PC-3 (cell line): ENCODE measurements around the gene MRC1. TPM values are rescaled to one million over a fixed set of nuclear protein-coding genes. Genes with fewer than 3 reads are reported as not detected.

Source experiments
- ATAC-seq: fragments of 200-7000 bp; cut with Tn5 transposase; 2 replicates; pipeline ENCODE4 v1.9.1; 2020; ENCODE audit warnings: mild to moderate bottlenecking, moderate library complexity
- BruUV-seq: library from RNA; stranded (reverse); fragments of 400-500 nt; replicated peaks from 2 replicates; lab custom pipeline; 2021; lab: Mats Ljungman, UMichigan
- CTCF ChIA-PET: fragments of 300-600 bp; sonication (Branson Sonifier 250); formaldehyde crosslinking; loops from one replicate; lab custom pipeline; 2022; ENCODE audit warnings: antibody characterized with exemption; lab: Charles Lee
- POLR2A ChIA-PET: fragments of 300-600 bp; sonication (Branson Sonifier 250); formaldehyde crosslinking; loops from one replicate; lab custom pipeline; 2022; ENCODE audit warnings: antibody characterized with exemption; ENCODE audit not compliant: unreplicated experiment; lab: Charles Lee
- DNase-seq: peaks from one replicate; pipeline ENCODE4 v3.0.0-alpha.2; 2015
- H2AFZ ChIP-seq: fragments of 300-600 bp; sonication (generic); 2 replicates; pipeline ENCODE4 v1.6.0; 2016; ENCODE audit warnings: antibody characterized with exemption, low read length
- H3F3A ChIP-seq: fragments of 300-600 bp; sonication (generic); one replicate; pipeline ENCODE4 v1.6.0; 2017; ENCODE audit warnings: antibody characterized with exemption, low read length, control low read depth, mild to moderate bottlenecking; ENCODE audit not compliant: unreplicated experiment
- H3K27ac ChIP-seq: fragments of 300-600 bp; sonication (generic); 2 replicates; pipeline ENCODE4 v1.5.1; 2016; ENCODE audit warnings: mild to moderate bottlenecking, low read length
- H3K27me3 ChIP-seq: fragments of 300-600 bp; sonication (generic); 2 replicates; pipeline ENCODE4 v1.6.1; 2016; ENCODE audit warnings: low read length, mixed read lengths
- H3K36me3 ChIP-seq: fragments of 300-600 bp; sonication (generic); 2 replicates; pipeline ENCODE4 v1.6.1; 2016; ENCODE audit warnings: low read depth, mixed run types, low read length, mixed read lengths
- H3K4me1 ChIP-seq: fragments of 300-600 bp; sonication (generic); 2 replicates; pipeline ENCODE4 v1.5.1; 2016; ENCODE audit warnings: low read length; ENCODE audit not compliant: insufficient read depth
- H3K4me2 ChIP-seq: fragments of 300-600 bp; sonication (generic); 2 replicates; pipeline ENCODE4 v1.6.0; 2016; ENCODE audit warnings: low read length
- H3K4me3 ChIP-seq: fragments of 300-600 bp; sonication (generic); 2 replicates; pipeline ENCODE4 v1.5.1; 2016; ENCODE audit warnings: mild to moderate bottlenecking, low read length, mixed read lengths
- H3K79me2 ChIP-seq: fragments of 300-600 bp; sonication (generic); 2 replicates; pipeline ENCODE4 v1.6.1; 2017; ENCODE audit warnings: low read length, mixed read lengths
- H3K9ac ChIP-seq: fragments of 300-600 bp; sonication (generic); 2 replicates; pipeline ENCODE4 v1.6.0; 2016; ENCODE audit warnings: mild to moderate bottlenecking, low read length
- H3K9me2 ChIP-seq: fragments of 300-600 bp; sonication (generic); replicated peaks from 2 replicates; pipeline ENCODE4 v1.6.1; 2016; ENCODE audit warnings: mixed run types, low read length, mixed read lengths
- H3K9me3 ChIP-seq: fragments of 300-600 bp; sonication (generic); 2 replicates; pipeline ENCODE4 v1.6.1; 2016; ENCODE audit warnings: low read length, mixed read lengths
- H4K20me1 ChIP-seq: fragments of 300-600 bp; sonication (generic); 2 replicates; pipeline ENCODE4 v1.6.1; 2016; ENCODE audit warnings: low read length, mixed read lengths
- CTCF ChIP-seq: fragments of 300-600 bp; sonication (generic); conservative IDR thresholded peaks from 2 replicates; pipeline ENCODE4 v1.5.1; 2017; ENCODE audit warnings: antibody characterized with exemption, low read depth, mild to moderate bottlenecking, low read length
- EZH2 ChIP-seq: fragments of 300-600 bp; sonication (generic); IDR thresholded peaks from one replicate; pipeline ENCODE4 v1.6.1; 2017; ENCODE audit warnings: antibody characterized with exemption, mild to moderate bottlenecking, low read length; ENCODE audit not compliant: unreplicated experiment
- EZH2phosphoT487 ChIP-seq: fragments of 300-600 bp; sonication (generic); IDR thresholded peaks from 2 replicates; pipeline ENCODE4 v1.6.1; 2018; ENCODE audit warnings: mild to moderate bottlenecking, antibody characterized with exemption, low read length, borderline replicate concordance
- intact Hi-C: fragments of 100-400 bp; cut with micrococcal nuclease; formaldehyde crosslinking; loops from 2 replicates; pipeline ENCODE4 v1.9.0; 2023
- total RNA-seq: library from RNA; depleted of rRNA; stranded (reverse); fragments of >200 nt; gene quantifications from 2 replicates; pipeline ENCODE4 v1.2.3, GENCODE V29; 2014

The MRC1 gene
- total RNA-seq, 1 experiment from 2014 or later: not detected

DNA sequence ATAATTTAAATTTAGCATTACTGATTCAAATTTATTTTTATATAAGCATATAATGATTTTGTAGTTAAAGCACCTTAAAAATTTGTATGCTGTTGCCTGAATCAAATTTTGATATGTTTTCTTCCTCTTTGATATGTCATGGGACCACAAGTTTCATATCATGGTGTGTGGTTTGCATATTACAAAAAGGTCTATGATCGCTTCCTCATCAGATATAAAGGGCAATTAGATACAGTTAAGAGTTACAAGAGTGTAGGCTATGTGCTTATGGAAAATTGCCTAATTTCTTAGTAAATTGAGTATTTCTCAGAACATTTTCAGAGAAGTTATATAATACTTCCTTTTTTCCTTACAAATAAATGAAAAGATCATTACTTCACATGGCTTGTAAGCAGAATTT lies 22.2 kb downstream of the MRC1 start:
- DNase-seq (no peak), ATAC-seq (no peak)
- H3K4me3 ChIP-seq: no peak overlapping the region
- H3K9me3 ChIP-seq: no peaks in the 10 kb centered on the region
- H3K9me2 ChIP-seq: no peaks in the 10 kb centered on the region
- H2AFZ ChIP-seq: no peak overlapping the region
- no peaks in the 10 kb centered on the region for H3K79me2 ChIP-seq
- no peaks in the 10 kb centered on the region for H3K36me3 ChIP-seq
- H3K27ac ChIP-seq: no peak overlapping the region
- TF ChIP-seq EZH2phosphoT487: no peak
- no peak for TF ChIP-seq CTCF
- no peak for TF ChIP-seq EZH2
- BruUV-seq: no TSS peak
- no peak overlapping the region for H3K4me2 ChIP-seq
- H3F3A ChIP-seq: no peaks in the 10 kb centered on the region
- H3K27me3 ChIP-seq: no peaks in the 10 kb centered on the region
- H4K20me1 ChIP-seq: no peaks in the 10 kb centered on the region
- POLR2A ChIA-PET: no interaction called here
- intact Hi-C loops: no loop called here
- H3K4me1 ChIP-seq: peaks cover 15% of the 10 kb centered on the region
- CTCF ChIA-PET: no interaction called here
- no peak overlapping the region for H3K9ac ChIP-seq

GRCh38 chr10:17831896-17832295 lies 22.7 kb downstream of the MRC1 start:
- CTCF ChIA-PET: no interaction called here
- TF ChIP-seq EZH2phosphoT487 (no peak), EZH2 (no peak), CTCF (no peak)

GRCh38 chr10:17833656-17834055 lies 24.5 kb downstream of the MRC1 start:
- no peak overlapping the region for H3K4me3 ChIP-seq
- ChIA-PET CTCF (no interaction called here), POLR2A (no interaction called here)
- no peaks in the 10 kb centered on the region for H3K9me3 ChIP-seq
- no TSS peak for BruUV-seq
- no peaks in the 10 kb centered on the region for H3F3A ChIP-seq
- ATAC-seq (no peak), DNase-seq (no peak)
- H3K4me1 ChIP-seq: peaks cover 20% of the 10 kb centered on the region
- intact Hi-C loops: no loop called here
- no peaks in the 10 kb centered on the region for H3K79me2 ChIP-seq
- H3K36me3 ChIP-seq: no peaks in the 10 kb centered on the region
- no peak overlapping the region for H3K27ac ChIP-seq
- TF ChIP-seq CTCF: no peak
- no peak for TF ChIP-seq EZH2phosphoT487
- TF ChIP-seq EZH2: no peak
- H3K9ac ChIP-seq: no peak overlapping the region
- no peak overlapping the region for H3K4me2 ChIP-seq
- no peaks in the 10 kb centered on the region for H3K9me2 ChIP-seq
- no peak overlapping the region for H2AFZ ChIP-seq
- H3K27me3 ChIP-seq: no peaks in the 10 kb centered on the region
- no peaks in the 10 kb centered on the region for H4K20me1 ChIP-seq

More at GRCh38 chr10:17831896-17832295, 22.7 kb downstream of the MRC1 start:
- H3K4me3 ChIP-seq: no peak overlapping the region
- no peaks in the 10 kb centered on the region for H3K9me2 ChIP-seq
- no peaks in the 10 kb centered on the region for H3K36me3 ChIP-seq
- ATAC-seq: no peak
- no peak overlapping the region for H3K27ac ChIP-seq
- H3K4me1 ChIP-seq: peaks cover 17% of the 10 kb centered on the region
- no peak overlapping the region for H3K4me2 ChIP-seq
- no peaks in the 10 kb centered on the region for H3F3A ChIP-seq
- no TSS peak for BruUV-seq
- no peak overlapping the region for H3K9ac ChIP-seq
- intact Hi-C loops: no loop called here
- POLR2A ChIA-PET: no interaction called here
- H4K20me1 ChIP-seq: no peaks in the 10 kb centered on the region
- DNase-seq: no peak
- H3K27me3 ChIP-seq: no peaks in the 10 kb centered on the region
- no peaks in the 10 kb centered on the region for H3K79me2 ChIP-seq
- H2AFZ ChIP-seq: no peak overlapping the region
- H3K9me3 ChIP-seq: no peaks in the 10 kb centered on the region
